GM23338 (cell line): ENCODE data around the gene EIF4E3. TPM values are rescaled to one million over a fixed set of nuclear protein-coding genes. Genes with fewer than 3 reads are reported as not detected.

ENCODE experiments used
- ATAC-seq: fragments of 200-7000 bp; cut with Tn5 transposase; 3 replicates; pipeline ENCODE4 v1.9.1; 2020
- DNase-seq: peaks from one replicate; pipeline ENCODE4 v3.0.0-alpha.2; 2015; ENCODE audit warnings: low spot score
- H2AFZ ChIP-seq: fragments of 200-600 bp; sonication (generic); 2 replicates; pipeline ENCODE4 v1.8.0; 2016; ENCODE audit warnings: antibody characterized with exemption, mild to moderate bottlenecking, moderate library complexity
- H3F3A ChIP-seq: fragments of 200-600 bp; sonication (generic); replicated peaks from 2 replicates; pipeline ENCODE4 v1.8.0; 2017; ENCODE audit warnings: antibody characterized with exemption, mixed run types, low read depth
- H3K27ac ChIP-seq: fragments of 200-600 bp; sonication (generic); 2 replicates; pipeline ENCODE4 v1.6.1; 2016; ENCODE audit warnings: low read depth
- H3K27me3 ChIP-seq: fragments of 200-600 bp; sonication (generic); 2 replicates; pipeline ENCODE4 v1.8.0; 2016; ENCODE audit warnings: mild to moderate bottlenecking, mixed run types, moderate library complexity; ENCODE audit not compliant: insufficient read depth
- H3K36me3 ChIP-seq: fragments of 200-600 bp; sonication (generic); 2 replicates; pipeline ENCODE4 v1.8.0; 2016; ENCODE audit warnings: mild to moderate bottlenecking; ENCODE audit not compliant: insufficient read depth
- H3K4me1 ChIP-seq: fragments of 200-600 bp; sonication (generic); 2 replicates; pipeline ENCODE4 v1.8.0; 2016; ENCODE audit warnings: mild to moderate bottlenecking, moderate library complexity; ENCODE audit not compliant: insufficient read depth
- H3K4me2 ChIP-seq: fragments of 200-600 bp; sonication (generic); 2 replicates; pipeline ENCODE4 v1.7.1; 2017; ENCODE audit warnings: mixed run types
- H3K4me3 ChIP-seq: fragments of 200-600 bp; sonication (generic); 2 replicates; pipeline ENCODE4 v1.6.1; 2016; ENCODE audit warnings: mixed run types
- H3K79me2 ChIP-seq: fragments of 200-600 bp; sonication (generic); replicated peaks from 2 replicates; pipeline ENCODE4 v1.8.0; 2017; ENCODE audit warnings: mild to moderate bottlenecking; ENCODE audit not compliant: insufficient read depth
- H3K9me2 ChIP-seq: fragments of 200-600 bp; sonication (generic); 2 replicates; pipeline ENCODE4 v1.8.0; 2017; ENCODE audit not compliant: insufficient read depth
- H4K20me1 ChIP-seq: fragments of 200-600 bp; sonication (generic); replicated peaks from 2 replicates; pipeline ENCODE4 v1.8.0; 2017; ENCODE audit warnings: mild to moderate bottlenecking; ENCODE audit not compliant: insufficient read depth
- H3K27ac Mint-ChIP-seq: 2 replicates; pipeline ENCODE4 v1.8.0; 2020; ENCODE audit warnings: inconsistent platforms, mild to moderate bottlenecking, moderate library complexity, mixed read lengths
- H3K27me3 Mint-ChIP-seq: 3 replicates; pipeline ENCODE4 v1.8.0; 2022; ENCODE audit warnings: low read depth, mild to moderate bottlenecking, moderate library complexity, mixed read lengths, inconsistent platforms; ENCODE audit not compliant: insufficient read depth, poor library complexity
- H3K36me3 Mint-ChIP-seq: 3 replicates; pipeline ENCODE4 v1.8.0; 2021; ENCODE audit warnings: low read depth, mild to moderate bottlenecking, inconsistent platforms, moderate library complexity, mixed read lengths
- H3K4me1 Mint-ChIP-seq: 3 replicates; pipeline ENCODE4 v1.8.0; 2020; ENCODE audit warnings: mild to moderate bottlenecking, inconsistent platforms, mixed read lengths
- H3K4me3 Mint-ChIP-seq: 3 replicates; pipeline ENCODE4 v1.8.0; 2021; ENCODE audit warnings: moderate library complexity, mild to moderate bottlenecking, inconsistent platforms, mixed read lengths
- H3K9me3 Mint-ChIP-seq: 3 replicates; pipeline ENCODE4 v1.8.0; 2020; ENCODE audit warnings: moderate library complexity, mild to moderate bottlenecking, inconsistent platforms, mixed read lengths
- CREB1 ChIP-seq: fragments of 250-450 bp; sonication (Bioruptor Pico); IDR thresholded peaks from 2 replicates; pipeline ENCODE4 v1.5.0; 2020; ENCODE audit warnings: low read depth, mild to moderate bottlenecking, moderate library complexity
- CTCF ChIP-seq, 2 experiments: fragments of 200-600 bp in 1 of 2; sonication (generic) in 1 of 2; conservative IDR thresholded peaks; 2 replicates each; pipeline versions ENCODE4 v1.5.1 to v1.6.1; 2016 to 2017; ENCODE audit warnings: antibody characterized with exemption in 2 of 2, low read depth in 2 of 2, mild to moderate bottlenecking in 2 of 2, moderate library complexity in 1 of 2
- ETS1 ChIP-seq: IDR thresholded peaks from 2 replicates; pipeline ENCODE4 v1.6.1; 2016; ENCODE audit warnings: antibody characterized with exemption
- JUNB ChIP-seq: IDR thresholded peaks from one replicate; pipeline ENCODE4 v1.6.1; 2016; ENCODE audit warnings: antibody characterized with exemption; ENCODE audit not compliant: unreplicated experiment
- NANOG ChIP-seq: IDR thresholded peaks from 2 replicates; pipeline ENCODE4 v1.6.1; 2016; ENCODE audit warnings: antibody characterized with exemption, borderline replicate concordance
- REST ChIP-seq: IDR thresholded peaks from one replicate; pipeline ENCODE4 v1.6.1; 2018; ENCODE audit warnings: antibody characterized with exemption; ENCODE audit not compliant: unreplicated experiment
- STAT1 ChIP-seq: IDR thresholded peaks from one replicate; pipeline ENCODE4 v1.6.1; 2016; ENCODE audit warnings: antibody characterized with exemption; ENCODE audit not compliant: unreplicated experiment
- ZNF462 ChIP-seq: fragments of 250-450 bp; sonication (Bioruptor Pico); IDR thresholded peaks from 2 replicates; pipeline ENCODE4 v1.5.0; 2020; ENCODE audit warnings: mild to moderate bottlenecking, moderate library complexity
- polyA plus RNA-seq: library from polyadenylated mRNA; unstranded; fragments of >200 nt; fragmentation: Nextera tagmentation; extraction: Ambion mirVana; gene quantifications from 2 replicates; pipeline ENCODE4 v1.2.1, GENCODE V29; 2016
- total RNA-seq: library from RNA; depleted of rRNA; stranded (reverse); fragments of >200 nt; shearing (Covaris generic); gene quantifications from 2 replicates; pipeline ENCODE4 v1.2.3, GENCODE V29; 2014

EIF4E3 gene
- total and polyA plus RNA-seq, 2 experiments from 2014 or later: 6.0 to 9.7 TPM

GRCh38 chr3:71645140-71645539 lies 80.1 kb downstream of the EIF4E3 start (continued):
- TF ChIP-seq ZNF462: peak; percentile 25; the same call in 1 of the 2 replicates
- TF ChIP-seq CTCF (conservative IDR thresholded peaks at IDR 0.05; ENCODE audit: low read depth in 2 of 2): no peak
- no peak for TF ChIP-seq CREB1 (CRISPR knock-in tag)
- no peak for TF ChIP-seq JUNB

GRCh38 chr3:71641674-71642073 lies 83.5 kb downstream of the EIF4E3 start:
- Mint-ChIP-seq H3K4me1 (peaks cover 7% of the 10 kb centered on the region), H3K27ac (no peak overlapping the region; the same call in 1 of the 2 replicates), H3K4me3 (no peak overlapping the region), H3K9me3 (no peaks in the 10 kb centered on the region; the same call in 2 of the 3 replicates), H3K27me3 (peaks cover 2% of the 10 kb centered on the region), H3K36me3 (no peaks in the 10 kb centered on the region)
- Histone ChIP-seq H3K4me3 (no peak overlapping the region), H3K27ac (no peak overlapping the region), H4K20me1 (no peaks in the 10 kb centered on the region), H2AFZ (0 out of 2 replicates have a peak overlapping the region, but pooled peaks have one; percentile 34), H3F3A (no peaks in the 10 kb centered on the region), H3K27me3 (no peaks in the 10 kb centered on the region), H3K4me2 (no peak overlapping the region), H3K79me2 (no peaks in the 10 kb centered on the region), H3K36me3 (no peaks in the 10 kb centered on the region; the same call in 1 of the 2 replicates), H3K9me2 (peaks cover 10% of the 10 kb centered on the region; the same call in 1 of the 2 replicates), H3K4me1 (peaks cover 10% of the 10 kb centered on the region; the same call in 1 of the 2 replicates)
- ATAC-seq: no peak
- TF ChIP-seq STAT1 (no peak), NANOG (no peak), JUNB (no peak), REST (no peak), ETS1 (no peak)
- DNase-seq: no peak
